Stimulated activated CD4-positive, alpha-beta T cell treated with anti-CD3 and anti-CD28 coated beads, TNF-alpha, amount 100 ng/mL, for 4 hours (primary cell): Measurements from ENCODE around the gene PIR.

Experiments
- DNase-seq, 3 experiments: peaks; one replicate each; pipeline ENCODE4 v3.0.0-alpha.2; 2020; ENCODE audit warnings: low read depth in 3 of 3

Gene PIR

DNA sequence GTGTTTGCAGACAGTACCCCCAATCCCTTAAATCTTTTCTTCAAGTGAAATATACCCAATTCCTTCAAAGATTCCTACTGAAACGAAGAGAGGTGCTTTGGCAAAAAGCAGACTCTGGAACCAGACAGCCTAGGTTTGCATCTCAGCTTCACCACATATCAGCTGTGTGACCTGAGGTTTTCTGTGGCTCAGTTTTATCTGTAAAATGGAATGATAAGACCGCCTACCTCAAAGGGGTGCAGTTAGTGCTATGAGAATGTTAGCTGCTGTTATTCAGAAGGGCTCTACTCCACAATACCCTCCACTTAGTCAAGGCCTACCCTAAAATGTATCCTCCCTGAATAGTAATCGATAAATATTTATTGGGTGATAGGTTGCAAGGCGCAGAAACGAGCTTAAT, 664 bp downstream of the PIR start:
- no peak for DNase-seq

DNA sequence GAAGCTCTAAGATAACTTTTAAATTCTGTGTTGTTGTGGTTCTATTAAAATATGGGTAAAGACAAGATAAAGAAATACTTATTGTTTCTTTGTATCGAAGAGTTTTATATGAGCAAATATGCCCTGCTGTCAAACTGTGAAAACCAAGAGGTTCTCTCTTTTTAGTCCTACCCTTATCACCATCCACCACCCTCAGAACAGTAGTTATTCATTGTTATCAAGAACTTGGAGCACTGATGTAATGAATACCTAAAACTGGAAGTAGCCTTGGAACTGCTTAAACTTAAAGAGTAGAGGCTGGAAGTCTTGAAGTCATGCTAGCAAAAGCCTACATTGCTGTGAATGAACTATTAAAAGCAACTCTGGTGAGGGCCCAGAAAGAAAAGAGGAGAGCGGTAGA, 9.2 kb downstream of the PIR start:
- no peak for DNase-seq

DNA sequence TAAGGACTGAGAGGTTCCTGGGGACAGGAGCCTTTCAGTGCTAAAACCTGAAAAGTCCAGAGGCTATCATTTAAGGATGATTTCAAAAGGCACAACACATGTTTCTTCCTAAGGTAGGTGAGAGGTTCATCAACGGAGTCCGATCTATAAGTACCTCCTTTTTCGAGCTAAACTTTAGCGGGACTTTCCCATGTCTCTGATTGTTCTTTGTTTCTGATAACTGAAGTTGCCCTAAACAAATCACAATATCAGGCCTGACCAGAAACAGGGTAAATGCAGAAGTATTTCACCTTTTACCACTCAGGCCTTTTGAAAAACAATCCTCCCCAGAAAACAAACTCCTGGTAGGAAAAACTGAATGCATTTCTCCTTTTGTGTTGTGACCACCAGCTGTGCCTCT, 17.6 kb downstream of the PIR start:
- no peak for DNase-seq

DNA sequence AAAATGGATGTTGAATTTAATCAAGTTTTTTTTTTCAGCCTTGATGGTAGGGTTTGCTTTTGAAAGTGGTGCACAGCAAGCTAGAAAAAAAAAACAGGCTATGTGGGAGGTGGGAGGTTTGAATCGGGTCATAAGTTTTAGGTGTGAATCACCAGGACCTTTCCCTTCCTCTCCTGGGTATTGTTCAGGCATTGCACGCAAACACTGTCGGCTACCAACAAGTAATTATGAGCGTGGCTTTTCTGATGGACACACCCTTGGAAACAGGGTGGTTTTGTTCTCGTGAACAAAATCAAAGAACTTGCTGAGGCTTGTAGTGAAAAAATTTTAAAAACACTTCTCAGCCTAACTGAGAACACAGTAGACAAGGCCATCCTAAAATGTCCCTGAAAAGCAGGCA, 18.1 kb downstream of the PIR start:
- no peak for DNase-seq

DNA sequence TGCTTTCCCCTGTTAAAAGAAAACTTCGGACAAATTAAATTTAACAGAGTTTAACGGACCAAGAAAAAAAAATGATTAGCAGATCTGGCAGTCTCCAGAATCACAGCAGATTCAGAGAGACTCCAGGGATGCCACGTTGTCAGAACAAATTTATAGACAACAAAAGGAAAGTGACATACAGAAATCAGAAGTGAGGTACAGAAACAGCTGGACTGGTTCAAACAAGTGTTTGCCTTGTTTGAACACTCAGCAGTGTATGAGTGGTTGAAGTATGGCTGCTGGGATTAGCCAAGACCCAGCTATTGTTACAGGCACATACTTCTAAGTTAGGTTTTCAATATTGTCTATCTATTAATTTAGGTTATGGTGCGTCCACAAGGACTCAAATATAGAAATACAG, 19.1 kb downstream of the PIR start:
- no peak for DNase-seq

DNA sequence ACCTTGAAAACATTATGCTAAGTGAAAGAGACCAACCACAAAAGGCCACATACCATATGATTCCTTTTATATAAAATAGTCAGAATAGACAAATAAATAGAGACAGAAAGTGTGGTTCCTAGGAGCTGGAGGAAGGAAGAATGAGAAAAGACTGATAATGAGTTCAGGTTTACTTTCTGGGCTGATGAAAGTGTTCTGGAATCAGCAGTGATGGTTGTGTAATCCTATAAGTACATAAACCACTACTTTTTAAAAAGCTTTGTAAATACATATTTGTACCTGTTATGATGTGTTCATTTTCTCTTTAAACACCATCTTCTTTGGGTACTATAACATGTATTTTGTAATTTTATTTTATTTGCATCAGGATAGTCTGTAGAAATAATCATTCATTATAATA, 20.6 kb downstream of the PIR start:
- DNase-seq = no peak

DNA sequence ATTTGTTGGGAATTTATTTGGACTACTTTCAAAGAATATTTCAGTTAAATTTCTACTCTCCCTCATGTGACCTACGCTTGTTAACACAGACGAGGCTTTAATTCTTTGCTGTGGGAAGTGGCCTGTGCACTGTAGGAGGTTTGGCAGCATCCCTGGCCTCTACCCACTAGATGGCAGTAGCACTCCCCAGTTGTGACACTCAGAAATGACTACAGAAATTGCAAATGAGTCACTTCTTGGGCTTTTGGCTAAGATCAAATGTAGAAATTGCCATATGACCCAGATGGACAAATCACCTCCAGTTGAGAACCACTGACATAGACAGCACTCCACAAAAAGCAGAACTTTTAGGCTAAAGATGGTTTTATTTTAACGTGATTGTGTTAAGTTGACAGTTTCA, 22.1 kb downstream of the PIR start:
- DNase-seq = peak in 2 of 3 experiments; percentile 11 to 17

DNA sequence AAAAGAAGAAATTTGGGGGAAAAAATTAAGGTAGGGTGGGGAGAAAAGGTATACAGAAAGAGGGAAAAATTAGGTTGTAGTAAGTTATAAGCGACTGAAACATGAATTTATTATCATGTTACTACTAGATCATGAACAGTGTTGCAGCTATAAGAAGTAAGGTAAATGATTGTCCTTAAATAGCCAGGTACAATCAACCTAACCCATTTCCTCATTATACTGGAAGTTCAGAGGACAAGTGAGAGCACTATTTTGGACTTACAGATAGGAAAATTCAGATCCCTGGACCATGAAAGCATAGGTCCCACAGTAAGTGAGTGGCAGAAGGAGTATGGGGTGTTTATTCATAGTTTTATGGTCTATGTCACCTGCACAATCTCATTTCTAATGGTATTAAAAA, 23.5 kb downstream of the PIR start:
- DNase-seq = no peak

DNA sequence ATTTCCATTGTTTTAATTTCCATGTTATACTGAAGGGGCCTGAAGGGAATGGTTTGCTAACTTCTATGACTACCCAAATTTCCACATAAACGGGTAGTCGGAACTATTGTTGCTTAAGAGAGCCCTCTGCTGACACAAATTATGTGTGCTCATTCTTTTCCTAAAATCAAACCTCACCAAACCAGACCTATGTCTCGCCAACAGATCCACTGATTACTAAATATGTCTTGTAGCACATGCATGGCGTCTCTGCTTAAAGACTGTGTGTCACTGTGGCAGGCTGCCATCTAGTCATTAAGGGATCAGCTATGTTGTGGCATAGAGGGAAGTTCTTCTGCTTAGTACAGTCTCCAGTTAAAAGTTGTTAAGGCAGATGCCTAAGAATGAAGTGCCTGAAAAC, 25.1 kb downstream of the PIR start:
- no peak for DNase-seq

DNA sequence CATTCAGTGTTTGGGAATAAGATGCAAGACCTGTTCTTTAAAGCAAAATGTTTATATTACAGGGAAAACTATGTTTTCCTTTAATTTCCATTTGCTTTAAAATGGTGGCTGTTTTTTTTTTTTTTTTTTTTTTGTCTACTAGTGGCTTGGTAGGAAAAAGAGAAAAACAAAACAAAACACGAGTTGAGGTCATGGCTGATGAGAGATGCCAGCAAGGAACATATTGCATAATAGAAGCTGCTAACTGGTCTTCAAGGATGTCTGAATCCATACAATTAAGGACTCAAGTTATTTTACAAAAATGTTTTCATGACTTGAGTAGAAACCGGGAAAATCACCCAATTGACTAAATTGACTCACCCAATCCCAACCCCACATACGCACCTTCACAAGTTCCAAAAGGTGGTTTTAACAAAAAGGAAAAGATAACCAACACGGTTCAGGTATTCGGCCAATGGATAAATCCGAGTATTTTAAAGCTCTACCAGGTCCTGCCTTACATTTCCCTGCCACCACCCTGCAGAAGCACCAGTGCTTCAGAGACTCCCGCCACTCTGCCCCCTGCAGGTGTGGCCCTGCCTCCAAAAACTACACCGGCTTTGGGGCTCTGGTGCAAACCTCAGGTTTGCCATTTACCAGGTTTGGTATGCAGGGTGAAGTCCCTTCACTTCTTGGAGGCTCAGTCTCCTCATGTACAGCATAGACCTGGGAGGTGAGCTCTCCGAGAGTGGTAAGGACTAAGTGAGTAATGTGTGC, 27.1 kb downstream of the PIR start:
- no peak for DNase-seq

DNA sequence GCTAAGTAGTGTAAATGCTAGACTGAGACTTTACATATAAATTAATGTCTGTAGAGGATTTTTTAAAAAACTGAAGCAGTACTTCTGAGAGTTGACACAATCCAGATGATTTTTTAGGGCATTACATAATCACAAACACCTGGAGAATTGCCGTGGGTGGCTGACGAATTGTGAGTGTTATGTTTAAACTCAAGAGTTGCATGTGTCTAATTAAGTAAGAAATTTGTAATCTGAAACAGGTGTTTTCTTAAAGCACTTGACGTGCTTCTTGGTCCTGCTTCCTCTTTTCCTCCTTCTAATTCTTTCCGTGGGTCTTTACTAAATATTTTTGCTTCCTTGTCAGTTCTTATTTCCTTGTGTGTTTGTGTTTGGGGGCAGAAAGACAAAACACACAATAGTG, 27.8 kb downstream of the PIR start:
- DNase-seq = no peak

DNA sequence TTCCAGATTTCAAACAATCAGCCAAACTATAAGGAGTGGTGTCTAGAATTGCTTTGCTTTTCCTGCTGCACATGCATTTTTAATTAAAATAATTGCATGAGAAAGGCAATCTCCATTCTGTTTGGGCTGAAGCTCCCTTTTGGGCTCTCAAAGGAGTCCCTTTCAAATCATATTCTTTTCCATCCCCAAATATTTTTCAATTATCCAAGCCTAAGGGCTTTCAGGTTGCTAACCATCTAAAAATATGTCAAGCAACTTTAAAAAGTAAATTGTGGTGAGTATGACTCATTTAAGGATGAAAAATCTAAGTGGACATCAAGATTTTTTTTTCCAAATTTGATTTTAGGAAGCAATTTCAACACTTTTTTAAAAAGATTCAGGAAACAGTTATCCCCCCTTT, 28.4 kb downstream of the PIR start:
- no peak for DNase-seq

DNA sequence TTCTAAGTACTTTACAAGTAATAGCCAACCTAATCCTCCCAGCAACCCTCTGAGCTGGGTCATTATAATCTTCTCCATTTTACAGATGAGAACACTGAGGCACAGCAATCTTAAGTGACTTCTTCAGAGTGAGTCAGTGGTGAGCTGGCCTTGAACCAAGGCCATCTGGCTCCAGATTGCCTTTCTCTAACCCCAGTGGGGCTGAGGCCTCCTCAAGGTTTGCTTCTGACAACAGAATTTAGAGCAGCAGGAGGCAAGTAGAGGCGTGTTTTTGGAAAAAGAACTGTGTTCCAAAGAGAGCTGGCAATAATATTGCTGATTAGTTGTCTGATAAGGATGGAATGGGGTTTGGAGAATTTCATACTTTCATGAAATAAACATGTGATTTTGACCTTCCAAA, 41.2 kb downstream of the PIR start:
- no peak for DNase-seq

DNA sequence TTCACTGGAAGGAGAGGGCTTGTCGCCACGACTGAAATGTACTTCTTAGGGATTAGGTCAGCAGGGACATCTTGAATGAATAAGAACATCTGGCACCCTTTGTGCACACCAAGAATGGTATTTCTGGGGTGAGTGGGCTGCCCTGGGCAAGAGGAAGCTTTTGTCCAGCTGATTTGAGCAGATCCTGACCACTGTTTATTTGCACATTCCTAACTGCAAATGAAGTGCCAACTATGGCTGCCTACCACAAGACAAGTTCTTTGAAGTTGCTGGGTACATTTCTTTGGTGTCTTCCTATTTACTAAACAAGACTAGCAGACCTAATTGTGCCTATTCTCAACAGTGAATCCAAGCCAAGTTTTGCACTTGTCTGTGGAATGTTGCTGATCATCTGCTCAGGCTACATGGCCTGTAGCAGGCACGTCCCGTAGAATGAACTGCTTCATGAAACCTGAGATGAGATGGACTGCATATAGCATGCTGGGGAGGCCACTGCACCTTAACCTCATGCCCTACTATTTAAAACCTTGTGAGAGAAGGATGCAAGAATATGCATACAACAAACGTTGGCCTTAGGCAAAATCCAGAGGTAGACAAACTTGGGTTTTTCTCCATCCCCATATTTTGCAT, 45.0 kb downstream of the PIR start:
- no peak for DNase-seq

DNA sequence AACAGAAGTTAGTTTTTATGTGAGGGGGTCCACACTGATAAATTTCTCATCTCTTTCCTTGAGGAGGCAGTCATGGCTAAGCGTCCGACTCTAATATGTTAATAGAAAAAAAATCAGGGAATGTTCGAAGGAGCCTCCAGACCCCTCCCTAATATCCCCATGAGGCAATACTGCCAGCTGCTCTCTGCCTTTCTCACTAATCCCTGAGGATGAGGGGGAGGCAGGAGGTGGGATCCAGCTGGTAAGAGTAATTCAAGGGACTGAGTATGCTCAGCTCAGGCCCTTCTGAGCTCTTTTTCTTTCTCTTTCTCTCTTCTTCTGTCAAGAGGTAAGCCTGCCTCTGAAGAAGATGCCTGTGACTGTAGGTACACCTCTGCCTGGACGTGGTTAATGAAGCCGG, 51.7 kb downstream of the PIR start:
- DNase-seq = no peak

DNA sequence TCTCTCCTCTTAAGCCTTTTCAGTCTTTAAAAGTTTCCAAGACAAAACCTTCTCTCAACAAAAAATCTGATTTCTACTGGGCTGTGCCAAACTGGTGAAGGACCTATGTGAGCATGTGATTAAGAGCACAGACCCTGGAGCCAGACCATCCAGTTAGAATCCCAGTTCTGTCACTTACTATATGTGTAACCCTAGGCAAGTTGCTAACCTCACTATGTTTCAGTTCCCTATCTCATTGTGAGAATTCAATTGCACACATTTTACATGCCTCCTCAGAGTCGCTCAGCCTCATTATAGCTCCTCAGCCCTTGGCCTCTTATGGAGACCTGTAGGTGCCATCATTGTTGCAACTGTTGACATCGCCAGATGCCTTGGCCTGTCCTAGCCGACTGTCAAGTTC, 54.8 kb downstream of the PIR start:
- DNase-seq = no peak

DNA sequence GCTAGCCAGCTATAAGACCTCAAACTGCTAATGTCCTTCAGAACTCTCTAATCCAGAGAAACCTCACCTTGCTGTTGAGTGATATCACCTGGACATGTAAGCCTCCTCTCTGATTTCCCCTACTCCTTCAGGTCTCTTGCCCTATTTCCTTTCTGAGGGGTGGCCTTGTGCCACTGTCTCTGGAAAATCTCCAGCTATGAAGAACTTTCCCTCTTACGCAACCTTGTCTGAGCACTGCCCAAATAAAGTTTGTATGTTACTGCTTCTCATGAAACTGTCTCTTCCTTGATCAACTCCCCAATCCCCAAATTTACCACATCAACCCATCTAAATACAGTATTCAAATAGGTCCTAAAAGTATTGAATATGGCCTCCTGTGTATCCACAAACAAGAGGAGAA, 55.4 kb downstream of the PIR start:
- no peak for DNase-seq

DNA sequence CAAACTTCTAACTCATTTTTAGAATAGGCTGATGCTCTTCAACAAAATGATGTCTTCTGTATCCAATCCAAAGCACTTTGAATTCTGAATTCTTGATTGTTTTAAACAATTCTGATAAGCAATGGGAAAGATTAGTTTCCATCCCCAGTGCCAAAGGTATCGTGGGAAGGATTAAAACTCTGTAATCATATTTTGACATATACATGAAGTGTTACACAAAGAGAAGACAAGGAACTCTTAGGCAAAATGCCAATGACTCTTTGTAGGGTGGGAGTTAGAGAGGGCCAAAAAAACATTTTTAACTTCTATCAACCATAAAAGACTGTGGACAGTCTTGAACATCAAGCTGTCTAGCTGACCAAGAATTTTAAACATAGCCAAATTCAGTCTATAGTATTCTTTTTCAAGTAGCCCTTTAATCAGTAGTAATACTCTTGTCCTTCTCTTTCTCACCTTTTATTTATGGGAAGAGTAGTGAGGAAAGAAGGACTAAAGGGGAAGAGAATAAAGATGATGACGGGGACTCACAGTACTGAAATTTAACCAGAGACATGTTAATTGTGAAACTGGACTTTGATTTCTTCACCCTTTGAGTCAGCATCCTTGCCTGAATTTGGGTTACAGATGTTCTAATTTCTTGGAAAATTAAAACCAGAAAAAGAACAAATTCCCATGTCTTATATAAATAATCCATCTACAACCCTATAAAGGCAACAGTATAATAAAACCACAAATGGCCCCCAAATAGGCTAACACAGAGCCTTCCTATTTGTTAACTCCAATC, 57.1 kb downstream of the PIR start:
- DNase-seq = no peak

DNA sequence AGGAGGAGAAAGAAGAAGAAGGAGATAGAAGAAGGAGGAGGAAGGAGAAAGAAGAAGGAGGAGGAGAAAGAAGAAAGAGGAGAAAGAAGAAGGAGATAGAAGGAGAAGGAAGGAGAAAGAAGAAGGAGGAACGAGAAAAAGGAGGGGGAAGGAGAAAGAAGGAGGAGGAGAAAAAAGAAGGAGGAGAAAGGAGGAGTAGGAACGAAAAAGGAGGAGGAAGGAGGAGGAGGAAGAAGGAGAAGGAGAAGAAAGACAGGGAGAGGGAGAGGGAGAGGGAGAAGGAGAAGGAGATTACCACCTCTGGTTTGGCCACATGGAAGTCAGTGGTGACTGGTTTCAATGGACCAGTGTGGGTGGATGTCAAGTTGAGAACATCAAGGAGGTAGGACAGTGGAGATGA, 58.9 kb downstream of the PIR start:
- DNase-seq = no peak

DNA sequence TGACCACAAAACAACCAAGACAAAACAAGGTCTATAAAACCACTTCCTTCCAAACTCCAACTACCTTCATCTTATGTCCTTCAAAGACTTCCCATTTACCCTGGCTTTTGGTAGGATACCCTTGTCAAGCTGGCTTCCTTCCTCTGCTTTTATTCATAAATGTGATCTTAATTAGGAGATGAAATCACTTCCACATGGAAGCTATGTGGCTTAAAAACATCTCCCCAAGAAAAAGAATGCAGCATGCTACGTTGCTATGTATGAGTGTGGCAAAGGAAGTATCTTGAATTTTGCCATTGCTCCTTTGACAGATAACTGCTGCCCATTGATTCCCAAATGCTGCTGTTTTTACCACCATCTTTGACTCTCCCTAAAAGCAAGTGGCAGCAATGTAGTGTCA, 62.5 kb downstream of the PIR start:
- no peak for DNase-seq

DNA sequence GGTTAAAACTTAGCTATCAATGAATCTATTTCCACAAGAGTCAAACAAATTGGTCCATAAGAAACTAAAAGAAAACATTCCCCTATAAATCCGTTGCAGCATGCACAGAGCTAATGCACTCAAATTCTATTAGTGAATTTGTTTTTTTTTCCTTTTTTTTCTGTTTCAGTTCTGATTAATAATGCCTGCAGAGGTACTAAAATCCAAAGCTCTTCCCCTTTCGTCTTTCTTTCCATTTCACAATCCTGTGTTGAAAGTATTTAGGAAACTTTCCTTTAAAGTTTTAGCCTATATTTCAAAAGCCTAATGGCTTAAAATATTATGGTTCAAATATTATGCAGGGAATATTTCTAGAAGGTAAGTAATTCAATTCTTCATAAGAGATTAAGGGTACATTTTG, 63.1 kb downstream of the PIR start:
- DNase-seq = no peak

DNA sequence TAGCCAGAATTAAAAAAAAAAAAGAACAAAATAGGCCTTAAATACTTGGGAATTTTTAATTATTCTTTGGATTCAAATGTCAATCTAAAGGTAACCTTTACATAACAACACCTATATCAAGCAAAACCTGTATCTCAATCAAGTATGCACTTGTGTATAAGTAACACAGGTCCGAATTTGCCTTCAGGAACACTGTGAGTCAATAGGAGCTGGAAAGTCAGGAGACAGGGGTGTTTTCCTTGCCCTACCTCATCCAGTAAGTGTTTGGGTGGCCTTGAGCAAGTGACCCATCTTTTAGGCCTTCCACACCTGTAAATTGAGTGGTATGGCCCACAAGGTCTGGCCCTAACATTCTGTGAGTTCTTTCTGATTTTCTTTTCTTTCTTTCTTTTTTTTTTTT, 68.1 kb downstream of the PIR start:
- no peak for DNase-seq

DNA sequence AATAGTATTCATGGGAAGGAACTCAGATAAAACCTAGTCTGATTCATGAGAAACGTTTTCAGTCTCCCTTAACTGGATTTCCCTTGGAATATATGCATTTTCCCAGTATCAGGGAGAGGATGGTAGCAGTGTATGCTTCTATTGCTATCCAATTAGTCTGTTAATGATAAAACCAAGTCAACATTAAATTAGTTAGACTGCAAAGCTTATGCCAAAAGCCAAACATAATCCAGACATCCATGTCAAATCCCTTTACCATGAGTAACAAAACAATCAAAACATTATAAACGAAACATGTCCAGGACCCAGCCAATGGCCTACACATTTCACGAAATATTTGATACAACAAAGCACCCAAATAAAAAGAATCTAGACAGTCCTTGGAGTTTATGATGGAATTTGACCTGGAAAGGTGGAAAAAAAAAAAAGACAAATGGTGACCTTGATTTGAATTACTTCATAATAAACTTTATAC, 74.4 kb downstream of the PIR start:
- no peak for DNase-seq
